Stimulated activated CD4-positive, alpha-beta T cell treated with anti-CD3 and anti-CD28 coated beads, Interleukin-12 subunit alpha, Interleukin-12 subunit beta, amount 100 ng/mL, for 48 hours (primary cell): ENCODE data around the gene POLD1.

Source experiments
- DNase-seq, 3 donors: peaks; one replicate each; pipeline ENCODE4 v3.0.0-alpha.2; 2020; ENCODE audit warnings: low read depth in 2 of 3, low spot score in 1 of 3

The POLD1 gene

DNA sequence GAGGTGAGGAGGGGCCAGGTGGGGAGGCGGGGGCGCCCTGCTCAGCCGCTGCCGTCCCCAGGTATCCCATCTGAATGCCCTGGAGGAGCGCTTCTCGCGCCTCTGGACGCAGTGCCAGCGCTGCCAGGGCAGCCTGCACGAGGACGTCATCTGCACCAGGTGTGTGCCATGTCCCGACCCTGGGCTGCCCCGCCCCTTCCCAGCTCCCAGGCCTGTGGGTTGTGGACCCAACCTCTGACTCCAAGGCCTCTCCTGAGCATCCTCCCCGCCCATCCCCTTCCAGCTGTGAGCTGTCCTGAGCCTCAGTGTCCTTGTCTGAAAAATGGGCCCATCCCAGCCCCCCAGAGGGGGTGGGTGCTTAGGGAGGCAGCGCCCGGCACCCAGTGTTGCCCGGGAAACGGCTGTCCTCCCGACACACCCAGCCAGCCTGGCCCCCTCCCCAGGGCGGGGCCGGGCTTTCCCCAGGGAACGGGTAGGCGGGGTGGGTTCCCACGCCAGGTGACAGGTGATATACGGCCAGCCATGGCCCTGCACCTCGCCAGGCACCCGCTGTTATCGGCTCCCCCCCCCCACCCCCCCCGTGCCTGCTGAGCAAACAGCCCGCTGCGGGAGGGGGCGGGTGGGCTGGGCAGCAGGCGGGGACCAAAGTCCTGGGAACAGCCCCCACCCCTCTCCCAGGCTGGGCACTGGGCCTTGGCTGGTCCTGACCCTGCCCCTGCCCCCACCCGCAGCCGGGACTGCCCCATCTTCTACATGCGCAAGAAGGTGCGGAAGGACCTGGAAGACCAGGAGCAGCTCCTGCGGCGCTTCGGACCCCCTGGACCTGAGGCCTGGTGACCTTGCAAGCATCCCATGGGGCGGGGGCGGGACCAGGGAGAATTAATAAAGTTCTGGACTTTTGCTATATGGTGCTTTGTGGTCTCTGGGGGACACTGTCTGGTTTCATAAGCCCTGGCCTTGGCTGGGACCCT, 33.2 kb downstream of the POLD1 start:
- DNase-seq, result no peak

DNA sequence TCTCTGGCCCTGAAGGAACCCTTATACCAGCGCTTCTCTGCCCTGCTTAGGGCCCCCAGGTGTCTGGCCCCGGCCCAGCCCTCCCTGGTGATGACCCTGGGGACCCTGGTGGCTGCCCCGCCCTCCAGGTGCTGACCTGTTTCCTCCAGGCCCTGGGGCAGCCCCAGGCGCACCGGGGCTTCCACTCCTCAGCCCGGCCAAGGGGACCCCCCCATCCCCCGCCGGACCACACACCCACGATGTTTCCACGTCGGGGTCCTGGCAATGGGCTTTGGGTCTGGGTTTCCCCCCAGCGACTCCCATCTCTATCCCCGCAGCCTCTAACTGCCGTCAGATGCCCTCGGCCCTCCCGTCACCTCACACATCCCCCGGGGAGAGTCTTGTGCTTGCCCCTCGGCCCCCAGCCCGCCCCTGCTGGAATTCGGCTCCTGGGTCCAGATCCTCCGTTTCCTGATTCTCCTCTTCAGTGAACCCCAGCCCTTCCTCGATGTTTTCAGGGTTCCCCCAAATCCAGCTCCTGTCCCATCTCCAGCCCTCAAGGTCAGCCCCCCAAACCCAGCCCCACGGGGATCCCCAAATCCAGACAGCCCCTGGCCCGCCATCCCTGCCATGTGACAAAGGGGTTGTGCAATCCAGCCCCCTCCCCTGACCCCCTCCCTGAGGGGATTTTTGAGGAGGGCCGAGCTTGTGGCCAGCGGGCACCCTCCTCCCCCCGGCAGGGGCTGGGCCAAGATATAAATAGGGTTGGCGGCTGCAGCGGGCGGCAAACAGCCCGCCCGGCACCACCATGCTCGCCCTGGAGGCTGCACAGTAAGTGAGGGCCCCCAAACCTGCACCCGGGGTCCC, 34.3 kb downstream of the POLD1 start, which contains the start of gene SPIB:
TSS of gene SPIB (plus strand) at position 763 of the 846 bp plus-strand sequence. CDS start at position 788, 25 bp downstream.
- DNase-seq, result no peak

DNA sequence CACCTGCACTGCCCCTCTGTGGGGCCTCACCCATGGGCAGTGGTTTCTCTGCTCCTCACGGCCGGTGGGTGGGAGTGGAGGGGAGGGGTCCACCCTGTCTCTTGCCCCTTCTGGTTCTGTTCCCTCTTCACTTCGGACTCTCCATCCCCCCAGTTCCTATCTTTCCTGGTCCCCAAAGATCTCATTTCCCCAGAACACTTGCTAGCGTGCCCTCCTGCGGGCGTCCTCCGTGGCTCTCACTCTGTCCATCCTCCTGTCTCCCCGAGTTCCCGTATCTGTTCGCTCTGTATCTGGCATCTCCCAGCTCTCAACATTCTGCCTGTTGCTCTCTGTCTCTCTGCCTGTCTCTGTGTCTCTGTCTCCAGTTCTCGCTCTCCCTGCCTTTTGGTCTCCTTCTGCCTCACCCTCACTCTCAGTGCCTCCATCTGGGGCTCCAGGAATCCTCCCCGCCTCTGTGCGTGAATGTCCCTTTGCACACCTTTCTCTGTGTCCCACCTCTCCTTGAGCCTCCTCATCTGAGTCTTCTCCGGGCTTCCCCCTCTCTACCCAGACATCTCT, 35.0 kb downstream of the POLD1 start:
- no peak for DNase-seq

DNA sequence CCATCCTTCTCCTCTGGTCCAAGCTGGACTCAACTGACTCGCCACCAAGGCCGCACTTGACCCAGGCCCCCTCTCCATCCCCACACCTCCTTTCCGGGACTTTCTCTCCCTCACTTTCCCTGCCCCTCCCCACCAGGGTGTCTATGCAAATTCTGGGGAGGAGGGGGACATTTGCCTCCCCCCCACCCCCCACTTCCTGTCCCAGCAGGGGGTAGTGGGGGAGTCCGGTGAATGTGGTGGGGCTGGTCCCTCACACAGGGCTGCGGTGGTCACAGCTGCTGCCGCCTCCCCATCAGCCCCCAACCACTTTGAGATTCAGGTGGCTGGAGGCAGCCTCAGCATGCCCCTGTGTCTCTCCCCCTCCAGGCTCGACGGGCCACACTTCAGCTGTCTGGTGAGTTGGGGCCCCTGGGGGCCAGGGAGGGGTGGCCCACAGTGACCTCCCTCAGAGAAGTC, 35.5 kb downstream of the POLD1 start:
- DNase-seq, result no peak

DNA sequence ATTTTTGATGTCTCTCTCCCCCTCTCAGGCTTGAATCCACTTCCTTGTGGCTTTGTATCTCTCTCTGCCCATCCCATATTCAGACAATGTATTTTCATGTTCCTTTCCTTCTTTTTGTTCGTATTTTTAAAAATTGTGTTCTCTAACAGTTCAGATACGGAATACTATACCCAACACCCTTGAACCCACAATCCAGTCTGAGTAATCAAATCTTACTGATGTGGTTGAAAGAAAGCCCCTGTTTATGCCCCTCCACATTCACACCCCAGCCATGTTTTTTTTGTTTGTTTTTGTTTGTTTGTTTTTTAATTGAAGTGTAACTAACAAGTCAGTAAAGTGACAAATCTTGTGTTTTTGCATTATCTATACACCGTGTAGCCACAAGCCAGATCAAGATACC, 36.0 kb downstream of the POLD1 start:
- no peak for DNase-seq

DNA sequence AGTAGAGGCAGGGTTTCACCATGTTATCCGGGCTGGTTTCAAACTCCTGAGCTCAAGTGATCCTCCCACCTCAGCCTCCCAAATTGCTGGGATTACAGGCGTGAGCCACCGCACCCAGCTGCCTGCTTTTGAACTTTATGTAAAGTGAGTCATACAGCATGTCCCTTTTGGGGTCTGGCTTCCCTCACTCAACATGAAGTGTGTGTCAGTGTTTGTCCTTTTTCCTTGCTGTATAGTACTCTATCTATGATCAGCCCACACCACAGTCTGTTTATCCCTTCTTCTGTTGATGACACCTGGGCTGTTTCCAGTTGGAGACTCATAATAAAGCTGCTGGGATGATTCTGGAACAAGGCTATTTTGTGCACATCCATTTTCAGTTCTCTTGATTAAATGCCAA, 36.7 kb downstream of the POLD1 start:
- DNase-seq, result no peak

DNA sequence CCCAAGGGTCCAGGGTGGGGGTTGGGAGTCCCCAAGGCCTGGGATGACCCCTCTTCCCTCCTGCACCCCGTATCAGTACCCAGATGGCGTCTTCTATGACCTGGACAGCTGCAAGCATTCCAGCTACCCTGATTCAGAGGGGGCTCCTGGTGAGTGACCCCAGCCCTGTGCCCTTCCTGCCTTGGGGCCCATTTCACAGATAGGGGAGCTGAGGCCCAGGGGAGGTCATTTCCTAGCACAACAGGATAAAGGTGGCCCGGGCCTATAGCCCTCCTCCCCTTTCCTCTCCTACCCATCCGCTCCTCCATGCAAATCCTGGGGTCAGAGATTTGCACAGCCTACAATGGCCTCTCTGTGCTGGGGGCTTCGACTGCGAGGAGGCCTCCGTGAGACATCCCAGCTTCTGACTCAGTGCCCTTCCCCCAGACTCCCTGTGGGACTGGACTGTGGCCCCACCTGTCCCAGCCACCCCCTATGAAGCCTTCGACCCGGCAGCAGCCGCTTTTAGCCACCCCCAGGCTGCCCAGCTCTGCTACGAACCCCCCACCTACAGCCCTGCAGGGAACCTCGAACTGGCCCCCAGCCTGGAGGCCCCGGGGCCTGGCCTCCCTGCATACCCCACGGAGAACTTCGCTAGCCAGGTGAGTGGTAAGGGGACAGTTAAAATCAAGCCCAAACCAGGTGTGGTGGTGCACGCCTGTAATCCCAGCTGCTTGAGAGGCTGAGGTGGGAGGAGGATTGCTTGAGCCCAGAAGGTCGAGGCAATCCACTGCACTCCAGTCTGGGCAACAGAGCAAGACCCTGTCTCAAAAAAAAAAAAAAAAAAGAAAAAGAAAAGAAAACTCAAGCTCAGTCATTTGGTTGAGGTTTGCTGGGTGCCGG, 38.5 kb downstream of the POLD1 start:
- DNase-seq, result no peak

DNA sequence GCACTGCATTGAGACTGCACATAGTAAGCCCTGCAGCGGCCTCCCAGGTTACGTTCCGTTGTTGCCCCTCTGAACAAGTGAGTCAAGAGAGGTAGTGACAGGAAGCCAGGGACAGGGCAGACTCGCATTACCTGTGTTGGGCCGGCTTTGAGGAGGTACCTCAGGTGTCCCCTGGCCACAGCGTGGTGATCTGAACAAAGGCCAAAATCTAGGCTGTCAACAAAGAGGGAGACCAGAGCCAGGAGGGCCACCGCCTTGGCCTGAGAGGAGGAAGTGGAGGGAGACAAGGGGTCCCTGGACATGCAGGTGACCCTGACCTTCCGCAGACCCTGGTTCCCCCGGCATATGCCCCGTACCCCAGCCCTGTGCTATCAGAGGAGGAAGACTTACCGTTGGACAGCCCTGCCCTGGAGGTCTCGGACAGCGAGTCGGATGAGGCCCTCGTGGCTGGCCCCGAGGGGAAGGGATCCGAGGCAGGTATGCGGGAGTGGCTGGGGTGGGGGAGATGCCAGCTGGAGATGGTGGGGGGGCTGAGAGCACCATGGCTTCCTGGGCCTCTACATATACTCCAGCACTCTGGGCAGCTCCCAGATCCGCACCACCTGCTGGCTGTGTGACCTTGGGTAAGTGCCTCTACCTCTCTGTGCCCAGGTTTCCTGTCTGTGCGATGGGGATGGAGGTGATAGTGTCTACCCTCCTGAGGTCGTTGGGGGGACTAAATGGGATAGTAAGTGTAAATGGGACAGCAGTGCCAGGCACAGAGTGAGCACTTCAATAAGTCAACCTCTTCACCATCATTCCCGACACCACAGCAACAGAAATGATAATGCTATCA, 39.3 kb downstream of the POLD1 start:
- no peak for DNase-seq

DNA sequence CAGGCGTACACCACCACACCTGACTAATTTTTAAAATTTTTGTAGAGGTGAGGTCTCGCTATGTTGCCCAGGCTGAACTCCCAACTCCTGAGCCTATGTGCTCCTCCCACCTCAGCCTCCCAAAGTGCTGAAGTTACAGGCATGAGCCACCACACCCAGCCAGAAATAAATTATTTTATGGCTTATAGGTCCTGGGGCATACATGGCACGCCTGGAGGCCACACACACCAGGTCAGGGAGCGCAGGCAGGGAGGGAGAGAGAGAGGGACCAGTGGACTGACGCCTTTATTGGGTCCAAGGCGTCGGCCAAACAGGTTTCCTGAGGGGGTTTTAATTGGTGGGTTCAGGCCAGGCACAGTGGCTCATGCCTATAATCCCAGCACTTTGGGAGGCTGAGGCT, 41.4 kb downstream of the POLD1 start:
- no peak for DNase-seq

DNA sequence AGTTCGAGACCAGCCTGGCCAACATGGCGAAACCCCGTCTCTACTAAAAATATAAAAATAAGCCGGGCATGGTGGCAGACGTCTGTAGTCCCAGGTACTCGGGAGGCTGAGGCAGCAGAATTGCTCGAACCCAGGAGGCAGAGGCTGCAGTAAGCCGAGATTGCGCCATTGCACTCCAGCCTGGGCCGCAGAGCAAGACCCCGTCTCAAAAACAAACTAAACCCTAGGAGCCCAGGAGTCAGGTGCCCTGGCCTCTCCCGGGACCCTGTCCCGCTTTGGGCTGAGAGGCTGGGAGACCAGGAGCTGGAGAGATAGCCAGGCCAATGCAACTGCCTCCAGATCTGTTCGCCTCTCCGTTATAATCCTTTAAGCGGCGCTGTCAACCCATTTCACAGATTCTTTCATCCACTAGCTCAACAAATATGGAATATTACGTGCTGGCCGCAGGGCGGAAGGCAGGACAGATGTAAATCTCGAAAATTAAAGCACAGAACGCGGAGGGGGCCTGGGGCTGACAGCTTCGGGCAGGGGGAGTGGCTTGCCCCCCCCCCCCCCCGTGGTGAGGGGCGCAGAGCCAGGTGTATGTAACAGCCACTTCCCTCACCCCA, 43.3 kb downstream of the POLD1 start:
- no peak for DNase-seq

DNA sequence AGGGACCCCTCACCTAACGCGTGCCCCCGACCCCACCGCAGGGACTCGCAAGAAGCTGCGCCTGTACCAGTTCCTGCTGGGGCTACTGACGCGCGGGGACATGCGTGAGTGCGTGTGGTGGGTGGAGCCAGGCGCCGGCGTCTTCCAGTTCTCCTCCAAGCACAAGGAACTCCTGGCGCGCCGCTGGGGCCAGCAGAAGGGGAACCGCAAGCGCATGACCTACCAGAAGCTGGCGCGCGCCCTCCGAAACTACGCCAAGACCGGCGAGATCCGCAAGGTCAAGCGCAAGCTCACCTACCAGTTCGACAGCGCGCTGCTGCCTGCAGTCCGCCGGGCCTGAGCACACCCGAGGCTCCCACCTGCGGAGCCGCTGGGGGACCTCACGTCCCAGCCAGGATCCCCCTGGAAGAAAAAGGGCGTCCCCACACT, 43.9 kb downstream of the POLD1 start:
- no peak for DNase-seq

DNA sequence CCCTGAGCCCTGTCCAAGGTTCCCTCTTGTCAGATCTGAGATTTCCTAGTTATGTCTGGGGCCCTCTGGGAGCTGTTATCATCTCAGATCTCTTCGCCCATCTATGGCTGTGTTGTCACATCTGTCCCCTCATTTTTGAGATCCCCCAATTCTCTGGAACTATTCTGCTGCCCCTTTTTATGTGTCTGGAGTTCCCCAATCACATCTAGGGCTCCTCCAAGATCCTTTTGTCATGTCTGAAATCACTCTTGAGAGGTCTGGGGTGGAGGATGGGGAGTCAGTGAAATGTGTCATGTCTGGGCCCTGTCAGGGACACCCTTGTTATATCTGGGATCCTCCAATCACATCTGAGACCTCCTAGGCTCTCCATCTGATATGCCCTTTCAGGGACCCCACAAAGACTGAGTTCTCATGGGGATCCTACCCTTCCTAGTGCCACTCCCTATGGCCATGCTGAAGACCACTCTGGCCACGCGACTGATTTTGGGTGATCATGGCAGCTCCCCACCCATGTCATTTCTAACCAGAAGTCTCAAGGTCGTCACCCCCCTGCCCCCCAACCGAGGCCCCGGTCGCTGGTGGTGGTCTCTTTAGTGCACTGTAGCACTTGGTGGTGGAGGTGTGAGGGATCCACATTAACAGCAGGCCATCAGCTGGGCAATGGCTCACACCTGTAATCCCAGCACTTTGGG, 44.8 kb downstream of the POLD1 start:
- DNase-seq, result no peak

DNA sequence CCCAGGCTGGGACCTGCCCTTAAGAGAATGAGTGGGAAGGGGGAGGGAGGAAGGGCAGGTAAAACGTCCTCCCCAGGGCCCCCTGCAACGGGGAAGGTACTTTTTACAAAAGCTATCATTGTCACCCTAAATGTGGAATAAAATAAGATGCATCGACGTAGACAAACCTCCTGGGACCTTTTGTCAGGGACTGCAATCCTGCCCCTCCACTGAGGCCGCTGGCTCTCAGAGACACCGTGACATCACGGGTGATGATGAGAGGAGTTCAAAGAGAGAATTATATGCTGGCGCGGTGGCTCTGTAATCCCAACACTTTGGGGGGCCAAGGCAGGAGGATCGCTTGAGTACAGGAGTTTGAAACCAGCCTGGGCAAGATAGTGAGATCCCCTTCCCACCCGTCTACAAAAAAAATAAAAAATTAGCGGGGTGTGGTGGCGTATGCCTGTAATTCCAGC, 46.8 kb downstream of the POLD1 start:
- no peak for DNase-seq

DNA sequence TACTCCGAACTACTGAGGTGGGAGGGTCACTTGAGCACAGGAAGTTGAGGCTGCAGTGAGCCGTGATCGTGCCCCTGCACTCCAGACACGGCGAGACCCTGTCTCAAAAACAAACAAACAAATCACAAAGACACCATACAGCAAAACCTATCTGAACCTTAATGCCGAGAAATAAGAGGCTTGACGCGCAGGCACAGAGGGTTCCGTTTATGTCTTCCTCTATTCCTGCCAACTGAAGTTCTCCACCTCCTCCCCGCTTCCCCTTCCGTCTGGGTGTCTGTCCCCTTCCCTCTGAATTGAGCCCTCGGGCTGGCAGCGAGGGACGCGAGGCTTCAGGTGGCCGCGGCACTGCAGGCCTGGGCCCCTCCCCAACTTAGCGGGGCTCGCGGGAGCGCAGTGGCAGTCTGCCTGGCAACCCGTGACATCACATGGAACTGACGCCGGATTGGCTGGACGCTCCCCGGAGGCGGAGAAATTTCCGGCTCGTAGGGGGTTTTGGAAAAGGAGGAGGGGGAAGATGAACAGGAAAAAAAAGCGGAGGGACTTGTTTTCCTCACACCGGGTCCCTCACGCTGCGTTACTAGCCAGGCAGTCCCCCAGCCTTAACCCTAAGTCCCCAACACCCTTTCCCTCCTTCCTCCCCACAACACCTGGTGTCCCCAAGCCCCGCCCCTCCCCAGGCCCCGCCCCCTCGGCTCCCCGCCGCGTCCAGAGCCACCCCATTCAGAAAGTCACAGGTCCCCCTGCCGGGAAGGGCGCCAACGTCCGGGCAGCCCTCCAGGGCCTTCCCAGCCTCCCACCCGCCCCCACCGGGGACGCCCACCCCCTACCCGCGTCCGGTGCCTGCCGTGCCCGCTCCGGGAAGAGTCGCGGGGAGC, 47.4 kb downstream of the POLD1 start:
- peak; percentile 71 to 92 (median 74) for DNase-seq

DNA sequence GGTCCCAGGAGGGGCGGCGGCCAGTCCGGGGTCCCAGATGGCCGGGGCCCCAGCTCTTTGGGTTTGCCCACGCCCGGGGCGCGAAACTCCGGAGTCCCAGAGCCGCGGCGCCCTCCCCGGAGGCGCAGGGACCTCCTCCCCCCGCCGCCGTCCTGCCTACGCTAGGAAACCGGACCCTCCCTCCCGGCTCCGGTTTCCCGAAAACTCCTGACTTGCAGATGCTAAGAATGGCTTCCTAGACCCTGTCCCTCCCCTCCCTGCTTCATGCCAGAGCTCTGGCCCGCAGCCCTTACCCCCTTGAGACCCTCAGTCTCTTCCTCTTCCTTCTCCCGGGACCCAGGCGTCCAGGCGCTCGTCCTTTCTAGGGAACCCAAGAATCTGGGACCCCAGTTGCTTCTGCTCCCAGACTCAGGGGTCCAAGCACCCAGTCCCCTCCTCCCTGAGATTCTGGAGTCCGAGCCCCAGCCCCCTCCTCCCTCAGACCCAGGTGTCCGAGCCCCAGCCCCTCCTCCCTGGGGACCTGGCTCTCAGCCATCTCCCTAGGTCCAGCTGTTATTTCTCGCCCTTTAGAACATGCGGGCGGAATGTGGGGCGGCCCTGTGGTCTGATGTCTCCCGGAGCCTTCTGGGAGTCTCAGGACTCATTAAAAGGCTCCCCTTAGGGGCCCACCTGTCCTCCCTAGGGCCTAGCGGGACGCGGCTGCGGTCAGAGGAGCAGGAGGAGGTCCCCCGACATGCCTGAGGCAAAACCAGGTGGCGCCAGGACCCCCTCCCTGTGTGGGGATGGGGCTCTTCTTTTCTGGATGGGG, 48.3 kb downstream of the POLD1 start, which contains the start of gene MYBPC2:
TSS of gene MYBPC2 (plus strand) at position 672 of the 808 bp plus-strand sequence. CDS start at position 734, 62 bp downstream.
- no peak for DNase-seq
